ENCODE results near the gene ABLIM2.

The ABLIM2 gene

DNA sequence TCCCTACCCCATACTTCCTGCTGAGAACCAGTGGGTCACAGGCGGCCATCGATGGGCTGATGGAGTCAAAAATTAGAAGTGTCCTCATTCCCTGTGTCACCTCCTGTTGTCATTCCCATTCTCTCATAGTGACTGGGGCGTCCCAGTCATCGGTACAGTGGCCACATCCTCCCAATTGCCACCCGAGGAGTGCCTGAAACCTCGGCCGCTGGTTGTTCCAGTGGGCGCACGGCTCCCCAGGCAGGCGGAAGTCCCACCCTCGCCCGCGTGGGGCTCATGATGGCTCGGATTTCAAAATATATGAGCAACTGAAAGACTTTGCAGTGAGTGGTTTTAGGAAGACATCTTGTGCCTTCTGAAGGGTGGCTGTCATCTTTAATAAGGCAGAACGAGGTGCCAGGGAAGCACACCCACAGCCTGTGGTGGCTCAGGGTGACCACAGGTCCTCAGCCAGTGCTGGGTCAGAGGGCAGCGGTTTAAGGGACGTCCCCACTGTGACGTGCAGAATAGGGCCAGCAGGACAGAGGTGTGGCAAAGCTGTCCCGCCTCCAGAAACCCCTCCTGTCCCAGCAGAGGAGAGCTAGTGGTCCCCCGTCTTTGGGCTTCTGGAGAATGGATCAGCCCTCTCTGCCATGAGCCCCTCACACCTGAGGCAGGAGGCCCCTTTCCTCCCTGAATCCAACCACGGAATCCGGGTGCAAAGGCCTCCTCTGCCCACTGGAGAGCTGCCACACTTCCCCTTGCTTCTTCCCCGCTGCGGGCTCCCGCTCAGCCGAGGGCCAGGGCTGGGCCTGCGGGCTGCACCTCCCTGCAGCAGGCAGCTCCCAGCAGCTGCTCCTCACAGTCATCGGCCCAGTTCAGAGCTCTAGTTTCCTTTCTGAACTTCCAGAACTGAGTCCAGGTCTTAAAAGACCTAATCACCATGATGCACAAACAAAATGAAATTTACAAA, 90.4 kb downstream of the ABLIM2 start:
- TF ChIP-seq, protein P1, sequence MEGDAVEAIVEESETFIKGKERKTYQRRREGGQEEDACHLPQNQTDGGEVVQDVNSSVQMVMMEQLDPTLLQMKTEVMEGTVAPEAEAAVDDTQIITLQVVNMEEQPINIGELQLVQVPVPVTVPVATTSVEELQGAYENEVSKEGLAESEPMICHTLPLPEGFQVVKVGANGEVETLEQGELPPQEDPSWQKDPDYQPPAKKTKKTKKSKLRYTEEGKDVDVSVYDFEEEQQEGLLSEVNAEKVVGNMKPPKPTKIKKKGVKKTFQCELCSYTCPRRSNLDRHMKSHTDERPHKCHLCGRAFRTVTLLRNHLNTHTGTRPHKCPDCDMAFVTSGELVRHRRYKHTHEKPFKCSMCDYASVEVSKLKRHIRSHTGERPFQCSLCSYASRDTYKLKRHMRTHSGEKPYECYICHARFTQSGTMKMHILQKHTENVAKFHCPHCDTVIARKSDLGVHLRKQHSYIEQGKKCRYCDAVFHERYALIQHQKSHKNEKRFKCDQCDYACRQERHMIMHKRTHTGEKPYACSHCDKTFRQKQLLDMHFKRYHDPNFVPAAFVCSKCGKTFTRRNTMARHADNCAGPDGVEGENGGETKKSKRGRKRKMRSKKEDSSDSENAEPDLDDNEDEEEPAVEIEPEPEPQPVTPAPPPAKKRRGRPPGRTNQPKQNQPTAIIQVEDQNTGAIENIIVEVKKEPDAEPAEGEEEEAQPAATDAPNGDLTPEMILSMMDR (conservative IDR thresholded peaks at IDR 0.05): no peak
- no peak for TF ChIP-seq ZFX (IDR thresholded peaks at IDR 0.05)
- no peak overlapping the region for H3K27ac ChIP-seq

DNA sequence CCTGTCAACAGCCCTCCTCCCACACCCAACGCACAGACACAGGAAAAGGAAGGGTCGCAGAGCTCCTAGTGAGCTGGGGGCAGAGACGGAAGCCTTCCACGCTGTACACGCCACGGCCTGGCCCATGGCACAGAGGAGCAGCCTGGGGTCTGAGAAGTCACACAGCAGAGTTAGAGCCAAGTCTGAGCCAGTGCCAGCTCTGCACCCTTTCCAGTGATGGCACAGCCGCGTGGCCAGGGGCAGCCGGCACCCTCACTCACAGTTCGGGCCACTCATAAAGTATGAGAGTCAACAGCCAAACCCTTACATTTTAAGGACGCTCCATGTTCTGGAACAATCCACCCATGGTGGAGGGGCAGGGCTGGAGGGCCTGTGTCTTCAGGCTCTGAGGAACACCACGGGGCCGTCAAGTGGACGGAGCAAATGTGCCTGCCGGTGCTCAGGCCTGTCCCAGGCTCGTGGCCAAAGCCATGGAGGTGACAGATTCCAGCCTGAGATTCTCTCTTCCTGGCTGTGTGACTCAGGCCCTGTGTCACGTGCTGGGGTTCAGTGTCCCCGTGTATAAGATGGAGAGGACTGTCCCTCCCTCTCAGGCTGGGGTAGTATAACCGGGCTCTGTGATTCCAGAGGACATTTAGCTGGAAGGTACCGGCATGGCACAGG, 91.2 kb downstream of the ABLIM2 start:
- H3K27ac ChIP-seq: no peak overlapping the region
- TF ChIP-seq ZFX (IDR thresholded peaks at IDR 0.05): no peak
- TF ChIP-seq, protein P1 (conservative IDR thresholded peaks at IDR 0.05): no peak

DNA sequence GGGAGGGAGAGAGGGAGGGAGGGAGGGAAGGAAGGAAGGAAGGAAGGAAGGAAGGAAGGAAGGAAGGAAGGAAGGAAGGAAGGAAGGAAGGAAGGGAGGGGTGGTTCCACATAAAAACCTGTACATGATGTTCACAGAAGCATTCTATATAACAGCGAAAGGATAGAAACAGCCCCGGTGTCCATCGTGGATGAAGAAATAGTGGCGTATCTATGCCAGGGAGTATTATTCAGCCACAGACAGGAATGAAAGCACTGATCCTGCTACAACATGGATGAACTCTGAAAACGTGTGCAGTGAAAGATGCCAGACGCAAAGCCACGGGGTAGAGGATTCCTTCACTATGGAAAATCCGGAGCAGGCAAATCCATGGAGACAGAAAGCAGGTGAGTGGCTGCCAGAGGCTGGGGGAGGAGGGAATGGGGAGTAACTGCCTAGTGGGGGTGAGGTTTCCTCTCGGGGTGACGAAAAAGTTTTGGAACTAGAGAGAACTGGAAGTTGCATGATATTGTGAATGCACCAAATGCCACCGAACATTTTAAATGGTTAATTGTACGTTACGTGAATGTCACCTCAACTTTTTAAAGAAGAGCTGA, 92.2 kb downstream of the ABLIM2 start:
- H3K27ac ChIP-seq: no peak overlapping the region
- TF ChIP-seq, protein P1 (conservative IDR thresholded peaks at IDR 0.05): no peak
- no peak for TF ChIP-seq ZFX (IDR thresholded peaks at IDR 0.05)

DNA sequence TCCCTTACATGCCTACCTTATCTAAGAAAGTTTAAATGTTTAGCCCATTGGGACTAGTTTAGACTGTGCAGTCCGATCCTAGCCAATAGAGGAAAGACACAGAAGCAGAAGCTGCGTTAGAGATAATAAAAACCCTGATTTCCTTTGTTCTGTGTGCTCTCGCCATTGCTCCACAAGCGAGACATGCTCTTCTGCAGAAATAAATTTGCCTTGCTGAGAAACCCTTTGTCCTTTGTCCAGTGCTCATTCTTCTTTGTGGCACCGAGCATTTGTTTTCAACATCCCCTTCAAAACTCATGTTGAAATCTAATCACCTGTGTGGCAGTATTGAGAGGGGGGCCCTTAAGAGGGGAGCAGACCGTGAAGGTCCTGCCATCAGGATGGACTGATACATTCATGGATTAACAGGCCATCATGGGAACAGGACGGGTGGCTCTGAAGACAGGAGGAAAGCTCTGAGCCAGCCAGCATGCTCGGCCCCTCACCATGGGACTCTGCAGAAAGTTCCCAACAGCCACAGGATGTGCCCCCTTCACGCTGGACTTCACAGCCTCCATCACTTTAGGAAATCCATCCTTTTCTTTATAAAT, 94.5 kb downstream of the ABLIM2 start:
- no peak overlapping the region for H3K27ac ChIP-seq
- no peak for TF ChIP-seq ZFX (IDR thresholded peaks at IDR 0.05)
- TF ChIP-seq, protein P1 (conservative IDR thresholded peaks at IDR 0.05): no peak

DNA sequence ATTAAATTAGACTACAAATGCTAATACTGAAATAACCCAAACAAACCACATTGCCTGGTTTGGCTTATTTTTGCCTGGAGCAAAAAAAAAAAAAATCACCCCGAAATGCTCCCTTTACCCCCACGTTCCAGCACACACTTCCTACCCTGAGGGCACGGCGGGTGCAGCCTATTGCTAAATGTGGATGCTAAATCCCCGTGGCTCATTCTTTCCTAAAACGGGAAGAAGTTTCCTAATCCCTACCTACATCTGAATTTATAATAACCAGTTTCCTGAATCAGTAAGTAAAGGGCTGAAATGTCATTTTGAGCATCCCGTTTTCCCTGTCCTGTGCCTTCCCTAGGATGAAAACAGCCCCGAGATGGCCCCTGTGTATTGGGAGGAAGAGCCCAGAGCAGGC, 97.0 kb downstream of the ABLIM2 start:
- TF ChIP-seq, protein P1 (conservative IDR thresholded peaks at IDR 0.05): no peak
- no peak for TF ChIP-seq ZFX (IDR thresholded peaks at IDR 0.05)
- H3K27ac ChIP-seq: no peak overlapping the region

DNA sequence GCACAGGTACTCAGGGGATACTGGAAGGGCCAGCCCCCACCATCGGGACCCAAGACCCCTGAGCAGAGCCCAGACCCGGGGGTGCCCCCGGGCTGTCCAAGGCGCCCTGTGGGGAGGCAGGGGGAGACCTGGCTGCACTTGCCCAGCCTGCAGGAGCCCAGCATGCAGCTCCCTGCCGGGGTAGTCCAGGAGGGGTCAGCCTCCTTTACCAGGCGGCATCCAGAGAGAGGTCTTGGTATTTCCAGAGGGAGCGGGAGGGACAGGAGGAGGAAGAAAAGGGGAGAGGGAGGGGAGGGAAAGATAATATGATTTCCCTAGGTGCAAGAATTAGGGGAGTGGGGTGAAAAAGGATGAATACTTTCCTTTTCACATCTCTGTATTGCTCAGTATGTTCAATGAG, 97.5 kb downstream of the ABLIM2 start:
- TF ChIP-seq, protein P1 (conservative IDR thresholded peaks at IDR 0.05): no peak
- no peak for TF ChIP-seq ZFX (IDR thresholded peaks at IDR 0.05)
- H3K27ac ChIP-seq: no peak overlapping the region

Measured in C4-2B (cell line).